Measurements from ENCODE around the gene ACSM5. TPM values are rescaled to one million over a fixed set of nuclear protein-coding genes. Genes with fewer than 3 reads are reported as not detected.

ACSM5 gene
- total RNA-seq, 1 experiment from 2014 or later: not detected

DNA sequence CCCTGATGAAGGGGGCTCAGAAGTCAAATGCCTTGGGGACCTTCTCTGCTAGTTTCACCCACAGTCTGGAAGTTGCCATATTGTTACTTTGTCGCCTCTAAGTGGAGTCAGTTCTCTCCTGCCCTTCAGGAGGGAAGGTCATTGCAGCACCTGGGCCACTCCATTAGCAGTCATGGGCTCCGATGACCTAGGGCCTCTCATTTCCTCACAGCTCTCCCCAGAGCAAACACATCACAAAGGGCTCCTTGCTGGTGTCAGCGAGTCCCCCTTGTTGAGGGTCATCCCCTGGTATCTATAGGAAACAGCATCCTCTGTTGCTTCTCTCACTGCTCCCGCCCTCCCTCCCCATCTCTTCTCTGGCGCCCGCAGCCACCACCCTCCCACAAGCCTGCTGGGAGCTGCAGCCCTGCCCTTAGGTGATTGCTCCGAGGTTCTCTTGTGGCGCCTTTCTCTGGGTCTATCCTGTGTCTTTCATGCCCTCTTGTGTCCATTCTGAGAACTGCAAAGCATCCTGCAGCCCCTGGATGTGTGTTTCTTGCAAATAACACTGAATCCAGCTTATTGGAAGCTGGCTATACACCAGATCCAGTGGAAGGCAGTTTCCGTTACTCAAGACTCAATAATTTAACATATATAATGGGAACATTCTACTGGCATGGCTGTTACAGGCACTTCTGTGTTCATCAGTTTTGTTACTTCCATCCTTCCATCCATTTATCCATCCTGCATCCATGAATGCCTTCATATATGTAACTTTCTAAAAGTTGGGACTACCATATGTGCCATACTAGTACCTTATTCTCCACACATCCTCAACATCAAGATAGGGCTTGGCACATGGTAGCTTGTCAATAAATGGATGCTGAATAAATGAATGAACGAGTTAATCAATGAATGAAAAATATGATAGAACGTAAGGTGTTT, 26.0 kb upstream of the ACSM5 start:
- TF ChIP-seq, protein P1, sequence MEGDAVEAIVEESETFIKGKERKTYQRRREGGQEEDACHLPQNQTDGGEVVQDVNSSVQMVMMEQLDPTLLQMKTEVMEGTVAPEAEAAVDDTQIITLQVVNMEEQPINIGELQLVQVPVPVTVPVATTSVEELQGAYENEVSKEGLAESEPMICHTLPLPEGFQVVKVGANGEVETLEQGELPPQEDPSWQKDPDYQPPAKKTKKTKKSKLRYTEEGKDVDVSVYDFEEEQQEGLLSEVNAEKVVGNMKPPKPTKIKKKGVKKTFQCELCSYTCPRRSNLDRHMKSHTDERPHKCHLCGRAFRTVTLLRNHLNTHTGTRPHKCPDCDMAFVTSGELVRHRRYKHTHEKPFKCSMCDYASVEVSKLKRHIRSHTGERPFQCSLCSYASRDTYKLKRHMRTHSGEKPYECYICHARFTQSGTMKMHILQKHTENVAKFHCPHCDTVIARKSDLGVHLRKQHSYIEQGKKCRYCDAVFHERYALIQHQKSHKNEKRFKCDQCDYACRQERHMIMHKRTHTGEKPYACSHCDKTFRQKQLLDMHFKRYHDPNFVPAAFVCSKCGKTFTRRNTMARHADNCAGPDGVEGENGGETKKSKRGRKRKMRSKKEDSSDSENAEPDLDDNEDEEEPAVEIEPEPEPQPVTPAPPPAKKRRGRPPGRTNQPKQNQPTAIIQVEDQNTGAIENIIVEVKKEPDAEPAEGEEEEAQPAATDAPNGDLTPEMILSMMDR (IDR thresholded peaks at IDR 0.05; ENCODE audit: insufficient read depth in 1 of 2, low read depth in 1 of 2, low read length in 1 of 2, severe bottlenecking in 1 of 2, unreplicated experiment in 1 of 2): peak; percentile 62 to 80
- ChIA-PET POLR2A (no interaction called here), CTCF (interaction anchor here (0.6 to 2.0 kb wide), 7 partner anchors 21 to 848 kb away, joined by 3 to 14 read pairs (median 3); partner anchors contain the start of gene PDILT)
- BruUV-seq (replicated peaks): no TSS peak
- no peak overlapping the region for H3K4me3 Mint-ChIP-seq (ENCODE audit: unreplicated experiment)
- no peaks in the 10 kb centered on the region for H3K4me1 ChIP-seq
- no peak overlapping the region for H3K4me3 ChIP-seq (ENCODE audit: low read depth, low read length)
- H3K36me3 ChIP-seq (ENCODE audit: control insufficient read depth, insufficient read depth, low read length): no peaks in the 10 kb centered on the region
- no peaks in the 10 kb centered on the region for H3K9me3 ChIP-seq
- no peaks in the 10 kb centered on the region for H3K4me1 Mint-ChIP-seq (ENCODE audit: low read depth, unreplicated experiment)
- no peaks in the 10 kb centered on the region for H3K27me3 ChIP-seq (replicated peaks; ENCODE audit: control insufficient read depth, insufficient read depth, low read length)
- no peaks in the 10 kb centered on the region for H3K9me3 Mint-ChIP-seq (ENCODE audit: unreplicated experiment)
- peaks cover 5% of the 10 kb centered on the region for H3K27me3 Mint-ChIP-seq (ENCODE audit: insufficient read depth, unreplicated experiment)
- no peak overlapping the region for H3K27ac Mint-ChIP-seq (ENCODE audit: unreplicated experiment)
- intact Hi-C loops (cut with micrococcal nuclease; ENCODE audit: unreplicated experiment): loop anchor here (1.0 to 10.0 kb wide), 4 partner anchors 311 to 779 kb away; partner anchors contain the start of gene ACSM1
- no peaks in the 10 kb centered on the region for H3K36me3 Mint-ChIP-seq (ENCODE audit: insufficient read depth, unreplicated experiment)
- DNase-seq: peak; percentile 71 to 74

DNA sequence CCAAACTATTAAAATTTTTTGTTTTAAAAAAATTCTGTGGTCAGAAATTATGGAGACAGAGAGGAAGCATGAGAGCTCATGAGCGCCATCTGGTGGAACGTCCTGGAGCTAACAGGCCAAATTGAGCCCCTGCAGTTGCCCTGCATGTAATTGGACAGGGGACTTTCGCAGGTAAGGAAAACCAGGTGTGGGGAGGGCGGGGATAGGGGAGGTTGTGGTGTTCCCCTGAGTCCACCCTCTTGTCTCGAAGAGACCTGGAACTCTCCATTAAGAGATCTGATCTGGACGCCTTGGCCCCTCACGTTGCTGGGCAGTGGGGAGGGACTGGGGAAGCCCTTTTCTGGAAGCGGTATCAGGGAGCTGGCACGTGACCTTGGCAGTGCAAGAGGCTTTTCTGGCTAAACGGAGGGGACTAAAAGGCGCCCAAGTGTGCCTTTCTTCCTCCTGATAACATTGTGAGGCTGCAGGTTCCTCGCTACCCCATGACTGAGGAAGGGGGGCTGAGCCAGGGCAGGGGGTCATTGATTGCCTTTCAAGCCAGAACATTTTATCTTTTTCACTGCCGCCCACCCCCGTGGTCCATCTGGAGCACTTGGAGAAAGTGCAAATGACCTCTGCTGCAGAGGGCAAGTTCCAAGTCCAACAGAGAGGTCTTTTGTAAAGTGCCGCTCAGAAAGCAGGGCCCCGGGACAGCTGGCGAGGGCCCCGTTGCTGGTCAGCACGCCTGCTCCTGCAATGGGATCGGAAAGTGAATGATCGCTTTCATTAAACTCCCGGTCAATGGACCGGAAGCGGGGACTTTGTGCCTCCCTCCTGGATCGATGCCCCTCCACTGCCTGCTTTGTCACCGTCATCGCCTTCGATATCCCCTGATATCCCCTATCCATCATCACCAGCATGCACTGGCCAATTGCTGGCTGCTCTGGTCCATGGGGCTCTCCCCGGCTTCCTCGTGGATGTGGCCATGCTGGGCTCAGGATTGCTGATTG, 23.2 kb upstream of the ACSM5 start:
- no peak overlapping the region for H3K4me3 Mint-ChIP-seq (ENCODE audit: unreplicated experiment)

More for the DNA sequence above, 23.2 kb upstream of the ACSM5 start:
- no peaks in the 10 kb centered on the region for H3K9me3 ChIP-seq
- ChIA-PET CTCF (interaction anchor here (0.6 to 2.0 kb wide), 15 partner anchors 52 to 808 kb away, joined by 3 to 42 read pairs (median 4); no protein-coding TSS in a partner anchor), POLR2A (no interaction called here)
- no peak overlapping the region for H3K27ac Mint-ChIP-seq (ENCODE audit: unreplicated experiment)
- H3K4me1 ChIP-seq: no peaks in the 10 kb centered on the region
- no peaks in the 10 kb centered on the region for H3K4me1 Mint-ChIP-seq (ENCODE audit: low read depth, unreplicated experiment)
- no peak overlapping the region for H3K4me3 ChIP-seq (ENCODE audit: low read depth, low read length)
- intact Hi-C loops (cut with micrococcal nuclease; ENCODE audit: unreplicated experiment): loop anchor here (1.0 to 10.0 kb wide), 3 partner anchors 86 to 781 kb away; partner anchors contain the start of gene ACSM1
- no peaks in the 10 kb centered on the region for H3K9me3 Mint-ChIP-seq (ENCODE audit: unreplicated experiment)
- no peaks in the 10 kb centered on the region for H3K36me3 ChIP-seq (ENCODE audit: control insufficient read depth, insufficient read depth, low read length)
- no peaks in the 10 kb centered on the region for H3K27me3 ChIP-seq (replicated peaks; ENCODE audit: control insufficient read depth, insufficient read depth, low read length)
- H3K36me3 Mint-ChIP-seq (ENCODE audit: insufficient read depth, unreplicated experiment): no peaks in the 10 kb centered on the region
- no TSS peak for BruUV-seq (replicated peaks)
- TF ChIP-seq, protein P1 (IDR thresholded peaks at IDR 0.05; ENCODE audit: insufficient read depth in 1 of 2, low read depth in 1 of 2, low read length in 1 of 2, severe bottlenecking in 1 of 2, unreplicated experiment in 1 of 2): peak; percentile 68 to 85
- H3K27me3 Mint-ChIP-seq (ENCODE audit: insufficient read depth, unreplicated experiment): peaks cover 3% of the 10 kb centered on the region
- peak; percentile 62 to 68 for DNase-seq

Measured in Caco-2 (cell line).